ENCODE measurements around the gene C11orf68. TPM values are rescaled to one million over a fixed set of nuclear protein-coding genes. Genes with fewer than 3 reads are reported as not detected.
A peak's percentile ranks its signal among the peaks of the same experiment; 100 is the strongest.

The C11orf68 gene
- total and polyA plus RNA-seq, 10 donors = 22.0 to 44.9 (median 33.2) TPM

DNA sequence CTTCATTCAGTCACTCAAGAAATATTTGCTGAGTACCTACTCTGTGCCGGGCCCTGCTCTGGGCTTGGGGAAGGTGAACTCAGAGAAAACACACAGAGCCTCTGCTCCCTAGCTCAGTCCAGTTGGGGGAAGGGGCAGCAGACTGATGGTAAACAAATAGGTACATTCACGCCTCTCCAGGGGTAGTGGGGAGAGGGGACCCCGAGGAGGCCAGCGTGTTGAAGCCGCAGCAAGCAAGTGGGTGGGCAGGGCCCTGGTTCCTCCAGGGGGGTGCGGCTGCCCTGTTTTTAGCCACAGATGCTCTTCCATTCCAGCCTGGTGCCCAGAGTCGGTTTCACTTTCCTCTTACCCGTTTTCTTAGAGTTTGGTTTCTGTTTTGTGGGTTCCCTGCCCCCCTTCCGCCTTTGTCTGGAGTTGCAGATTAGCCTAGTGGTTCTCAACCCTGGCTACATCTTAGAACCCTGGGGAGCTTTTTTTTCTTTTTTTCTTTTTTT, 9.1 kb upstream of the C11orf68 start:
- Histone ChIP-seq H3K36me3 (peaks cover 0 to 26% (median 7%) of the 10 kb centered on the region in 6 donors), H3K4me3 (peak overlapping the region in 5 of 8 donors; percentile 19 to 59 (median 23)), H3K4me1 (peaks cover 12 to 34% (median 20%) of the 10 kb centered on the region in 6 donors), H3K9me3 (no peaks in the 10 kb centered on the region), H3K27me3 (replicated peaks in 1 of 7) (no peaks in the 10 kb centered on the region), H3K27ac (peak overlapping the region; percentile 76 to 94 (median 86))
- WGBS, 5 donors = 9 to 19% (median 16%) methylated on average over 9 of the region's 9 CpGs
- TF ChIP-seq, protein P1, sequence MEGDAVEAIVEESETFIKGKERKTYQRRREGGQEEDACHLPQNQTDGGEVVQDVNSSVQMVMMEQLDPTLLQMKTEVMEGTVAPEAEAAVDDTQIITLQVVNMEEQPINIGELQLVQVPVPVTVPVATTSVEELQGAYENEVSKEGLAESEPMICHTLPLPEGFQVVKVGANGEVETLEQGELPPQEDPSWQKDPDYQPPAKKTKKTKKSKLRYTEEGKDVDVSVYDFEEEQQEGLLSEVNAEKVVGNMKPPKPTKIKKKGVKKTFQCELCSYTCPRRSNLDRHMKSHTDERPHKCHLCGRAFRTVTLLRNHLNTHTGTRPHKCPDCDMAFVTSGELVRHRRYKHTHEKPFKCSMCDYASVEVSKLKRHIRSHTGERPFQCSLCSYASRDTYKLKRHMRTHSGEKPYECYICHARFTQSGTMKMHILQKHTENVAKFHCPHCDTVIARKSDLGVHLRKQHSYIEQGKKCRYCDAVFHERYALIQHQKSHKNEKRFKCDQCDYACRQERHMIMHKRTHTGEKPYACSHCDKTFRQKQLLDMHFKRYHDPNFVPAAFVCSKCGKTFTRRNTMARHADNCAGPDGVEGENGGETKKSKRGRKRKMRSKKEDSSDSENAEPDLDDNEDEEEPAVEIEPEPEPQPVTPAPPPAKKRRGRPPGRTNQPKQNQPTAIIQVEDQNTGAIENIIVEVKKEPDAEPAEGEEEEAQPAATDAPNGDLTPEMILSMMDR (IDR thresholded peaks at IDR 0.05 in 8 of 11, conservative IDR thresholded peaks at IDR 0.05 in 3 of 11) = peak in 4 of 11 experiments; percentile 25 to 29 (median 26)
- no peak for TF ChIP-seq POLR2A (IDR thresholded peaks at IDR 0.05)
- TF ChIP-seq POLR2AphosphoS5 (IDR thresholded peaks at IDR 0.05) = peak; percentile 49 to 71 (median 60)
- intact Hi-C loops (cut with DNase I; ENCODE audit: low total_unique reads) = no loop called here
- peak; percentile 89 for DNase-seq

GRCh38 chr11:65925397-65925796, 6.5 kb upstream of the C11orf68 start:
- intact Hi-C loops (cut with DNase I; ENCODE audit: low total_unique reads) = no loop called here
- H3K4me3 ChIP-seq = no peak overlapping the region
- 86 to 92% (median 92%) methylated on average over 2 of the region's 2 CpGs for WGBS, 5 donors
- H3K4me1 ChIP-seq = peaks cover 22 to 59% (median 31%) of the 10 kb centered on the region in 6 donors
- no peak for DNase-seq
- no peaks in the 10 kb centered on the region for H3K9me3 ChIP-seq
- TF ChIP-seq, protein P1 (IDR thresholded peaks at IDR 0.05 in 8 of 11, conservative IDR thresholded peaks at IDR 0.05 in 3 of 11) = no peak
- TF ChIP-seq POLR2A (IDR thresholded peaks at IDR 0.05) (no peak), POLR2AphosphoS5 (IDR thresholded peaks at IDR 0.05) (no peak)
- H3K36me3 ChIP-seq = peaks cover 0 to 52% (median 19%) of the 10 kb centered on the region in 6 donors
- no peaks in the 10 kb centered on the region for H3K27me3 ChIP-seq (replicated peaks in 1 of 7)
- H3K27ac ChIP-seq = no peak overlapping the region

GRCh38 chr11:65922565-65922964, 3.7 kb upstream of the C11orf68 start:
- DNase-seq = no peak
- Histone ChIP-seq H3K36me3 (peaks cover 0 to 55% (median 19%) of the 10 kb centered on the region in 6 donors), H3K27me3 (replicated peaks in 1 of 7) (no peaks in the 10 kb centered on the region), H3K4me1 (peaks cover 21 to 59% (median 30%) of the 10 kb centered on the region in 6 donors), H3K9me3 (no peaks in the 10 kb centered on the region), H3K27ac (peak overlapping the region in 1 of 8 donors; percentile 12), H3K4me3 (no peak overlapping the region)
- intact Hi-C loops (cut with DNase I; ENCODE audit: low total_unique reads) = no loop called here
- TF ChIP-seq, protein P1 (IDR thresholded peaks at IDR 0.05 in 8 of 11, conservative IDR thresholded peaks at IDR 0.05 in 3 of 11) = no peak
- TF ChIP-seq POLR2AphosphoS5 (IDR thresholded peaks at IDR 0.05) (no peak), POLR2A (IDR thresholded peaks at IDR 0.05) (no peak)
- WGBS, 5 donors = 42 to 77% (median 44%) methylated on average over 3 of the region's 3 CpGs

GRCh38 chr11:65921876-65922275, 3.0 kb upstream of the C11orf68 start:
- DNase-seq = no peak
- Histone ChIP-seq H3K27me3 (replicated peaks in 1 of 7) (no peaks in the 10 kb centered on the region), H3K36me3 (peaks cover 0 to 62% (median 19%) of the 10 kb centered on the region in 6 donors), H3K4me1 (peaks cover 25 to 59% (median 31%) of the 10 kb centered on the region in 6 donors), H3K4me3 (no peak overlapping the region), H3K9me3 (no peaks in the 10 kb centered on the region), H3K27ac (peak overlapping the region in 1 of 8 donors; percentile 12)
- intact Hi-C loops (cut with DNase I; ENCODE audit: low total_unique reads) = no loop called here
- WGBS, 5 donors = 94 to 98% (median 96%) methylated on average over 7 to 10 of the region's 10 CpGs
- TF ChIP-seq POLR2A (IDR thresholded peaks at IDR 0.05) (no peak), POLR2AphosphoS5 (IDR thresholded peaks at IDR 0.05) (peak in 1 of 3 donors; percentile 44)
